Smooth muscle cell (in vitro differentiated cells): ENCODE results near the gene TNPO2. TPM values are rescaled to one million over a fixed set of nuclear protein-coding genes. Genes with fewer than 3 reads are reported as not detected.
A peak's percentile ranks its signal among the peaks of the same experiment; 100 is the strongest.
"Not testable (repeated sequence)": the region's sequence is repeated elsewhere in the genome, so short reads cannot be mapped to it uniquely, and the experiment has no call there.

Experiments
- DNase-seq: peaks from one replicate; lab custom pipeline; 2025; ENCODE audit not compliant: unreplicated experiment; lab: John Stamatoyannopoulos, UW
- H2AFZ ChIP-seq: fragments of 200-600 bp; sonication (generic); 2 replicates; pipeline ENCODE4 v1.6.0; 2016; ENCODE audit warnings: antibody characterized with exemption, low read depth, mild to moderate bottlenecking
- H3F3A ChIP-seq: fragments of 200-600 bp; sonication (generic); 2 replicates; pipeline ENCODE4 v1.6.0; 2017; ENCODE audit warnings: antibody characterized with exemption, low read depth
- H3K27ac ChIP-seq: fragments of 200-600 bp; sonication (generic); 2 replicates; pipeline ENCODE4 v1.5.1; 2016; ENCODE audit warnings: low read depth, mild to moderate bottlenecking
- H3K27me3 ChIP-seq: fragments of 200-600 bp; sonication (generic); 2 replicates; pipeline ENCODE4 v1.6.1; 2016; ENCODE audit warnings: low read depth, mild to moderate bottlenecking
- H3K36me3 ChIP-seq: fragments of 200-600 bp; sonication (generic); 2 replicates; pipeline ENCODE4 v1.5.1; 2016; ENCODE audit warnings: low read depth
- H3K4me1 ChIP-seq: fragments of 200-600 bp; sonication (generic); 2 replicates; pipeline ENCODE4 v1.5.1; 2016; ENCODE audit warnings: low read depth
- H3K4me2 ChIP-seq: fragments of 200-600 bp; sonication (generic); 2 replicates; pipeline ENCODE4 v1.6.0; 2016; ENCODE audit warnings: mild to moderate bottlenecking
- H3K4me3 ChIP-seq: fragments of 200-600 bp; sonication (generic); 2 replicates; pipeline ENCODE4 v1.5.1; 2016; ENCODE audit warnings: mild to moderate bottlenecking
- H3K79me2 ChIP-seq: fragments of 200-600 bp; sonication (generic); 2 replicates; pipeline ENCODE4 v1.6.0; 2016; ENCODE audit warnings: low read depth, mild to moderate bottlenecking
- H3K9ac ChIP-seq: fragments of 200-600 bp; sonication (generic); 2 replicates; pipeline ENCODE4 v1.6.0; 2016; ENCODE audit warnings: low read depth
- H3K9me3 ChIP-seq: fragments of 200-600 bp; sonication (generic); replicated peaks from 2 replicates; pipeline ENCODE4 v1.5.1; 2016; ENCODE audit warnings: low read depth
- H4K20me1 ChIP-seq: fragments of 200-600 bp; sonication (generic); 2 replicates; pipeline ENCODE4 v1.6.0; 2016; ENCODE audit warnings: low read depth
- CTCF ChIP-seq: fragments of 200-600 bp; sonication (generic); IDR thresholded peaks from 2 replicates; pipeline ENCODE4 v1.5.1; 2017; ENCODE audit warnings: borderline replicate concordance, mild to moderate bottlenecking, antibody characterized with exemption; ENCODE audit not compliant: insufficient read depth, poor library complexity, severe bottlenecking
- WGBS: methylation state at CpG from one replicate; pipeline ENCODE4 v1.1.7; 2016; ENCODE audit warnings: low lambda C conversion rate; 5-methylcytosine and 5-hydroxymethylcytosine counted together
- polyA plus RNA-seq: library from polyadenylated mRNA; unstranded; fragments of >200 nt; fragmentation: Nextera tagmentation; extraction: Ambion mirVana; gene quantifications from 2 replicates; pipeline ENCODE4 v1.2.1, GENCODE V29; 2016
- total RNA-seq: library from RNA; depleted of rRNA; stranded (reverse); fragments of >200 nt; gene quantifications from 2 replicates; pipeline ENCODE4 v1.2.3, GENCODE V29; 2014

TNPO2 gene
- total and polyA plus RNA-seq, 2 experiments from 2014 or later, result 8.7 to 45.4 TPM

GRCh38 chr19:12680034-12680433 is 43.7 kb downstream of the TNPO2 start:
- H3K4me3 ChIP-seq, result no peak overlapping the region

GRCh38 chr19:12678039-12678438 is 45.7 kb downstream of the TNPO2 start:
- not testable (repeated sequence) for H2AFZ ChIP-seq, H3K36me3 ChIP-seq, H3F3A ChIP-seq, DNase-seq, H3K79me2 ChIP-seq, H3K9ac ChIP-seq, H3K27me3 ChIP-seq, H3K4me3 ChIP-seq, H3K4me2 ChIP-seq, H3K4me1 ChIP-seq, H3K9me3 ChIP-seq, H3K27ac ChIP-seq
- 100% methylated on average over 5 of the region's 5 CpGs for WGBS
- peaks cover 17% of the 10 kb centered on the region for H4K20me1 ChIP-seq

More at GRCh38 chr19:12680034-12680433, 43.7 kb downstream of the TNPO2 start:
- Histone ChIP-seq H3K4me1 (no peaks in the 10 kb centered on the region), H3K4me2 (no peak overlapping the region), H3K27ac (no peak overlapping the region), H3K36me3 (no peaks in the 10 kb centered on the region), H3K9ac (no peak overlapping the region), H3K9me3 (no peaks in the 10 kb centered on the region), H4K20me1 (peaks cover 17% of the 10 kb centered on the region), H3K79me2 (no peaks in the 10 kb centered on the region), H2AFZ (no peak overlapping the region), H3K27me3 (no peaks in the 10 kb centered on the region), H3F3A (no peaks in the 10 kb centered on the region)
- no peak for TF ChIP-seq CTCF
- WGBS, result 97% methylated on average over 9 of the region's 9 CpGs
- no peak for DNase-seq

DNA sequence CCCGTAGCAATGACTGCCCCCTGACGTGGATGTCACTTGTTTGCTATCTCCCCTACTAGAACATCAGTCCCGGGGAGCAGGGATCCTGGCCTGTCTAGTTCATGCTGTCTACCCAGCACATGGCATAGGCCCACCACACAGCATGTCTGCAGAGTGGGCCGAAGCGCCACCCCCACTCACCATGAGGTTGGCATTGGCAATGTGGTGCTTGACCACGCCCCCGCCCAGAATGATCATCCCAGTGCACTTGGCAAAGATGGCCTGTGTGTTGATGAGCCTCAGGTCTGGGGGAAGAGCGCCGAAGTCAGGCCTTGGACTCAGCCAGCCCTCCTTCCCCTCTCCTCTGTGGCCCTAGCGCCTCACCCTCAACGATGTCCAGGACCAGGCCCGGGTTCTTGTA is 46.8 kb downstream of the TNPO2 start:
- H3K4me1 ChIP-seq, result no peaks in the 10 kb centered on the region
- H3K27ac ChIP-seq, result no peak overlapping the region
- DNase-seq, result no peak
- no peaks in the 10 kb centered on the region for H3K27me3 ChIP-seq
- no peaks in the 10 kb centered on the region for H3K79me2 ChIP-seq
- no peaks in the 10 kb centered on the region for H3K9me3 ChIP-seq
- no peak for TF ChIP-seq CTCF
- H3K4me3 ChIP-seq, result no peak overlapping the region
- 97% methylated on average over 12 of the region's 12 CpGs for WGBS
- H3K36me3 ChIP-seq, result no peaks in the 10 kb centered on the region
- H3K9ac ChIP-seq, result no peak overlapping the region
- H3F3A ChIP-seq, result no peaks in the 10 kb centered on the region
- H3K4me2 ChIP-seq, result no peak overlapping the region
- peaks cover 17% of the 10 kb centered on the region for H4K20me1 ChIP-seq
- H2AFZ ChIP-seq, result no peak overlapping the region

DNA sequence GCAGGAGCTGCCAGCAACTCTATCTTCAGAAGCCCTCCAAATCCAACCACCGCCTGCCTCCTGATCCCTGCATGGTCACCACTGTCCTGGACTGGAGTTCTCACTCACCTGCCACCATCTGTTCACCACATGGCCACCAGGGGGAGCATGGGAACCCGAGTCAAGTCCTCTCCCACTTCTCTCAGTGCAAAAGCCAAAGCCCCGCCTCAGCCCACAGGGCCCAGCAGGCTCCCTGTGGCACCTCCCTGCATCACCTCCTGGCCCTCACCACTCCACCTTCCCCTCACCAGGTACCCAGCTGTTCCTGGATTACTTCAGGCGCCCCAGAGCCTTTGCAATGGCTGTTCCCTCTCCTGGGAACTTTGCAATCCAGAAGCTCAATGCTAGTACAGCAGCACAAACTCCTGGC is 47.3 kb downstream of the TNPO2 start:
- Histone ChIP-seq H3K9me3 (no peaks in the 10 kb centered on the region), H4K20me1 (peaks cover 17% of the 10 kb centered on the region), H3K27ac (no peak overlapping the region), H3K36me3 (no peaks in the 10 kb centered on the region), H3K4me3 (no peak overlapping the region), H3F3A (no peaks in the 10 kb centered on the region), H3K27me3 (no peaks in the 10 kb centered on the region), H3K4me1 (no peaks in the 10 kb centered on the region), H3K4me2 (no peak overlapping the region), H3K9ac (no peak overlapping the region), H3K79me2 (no peaks in the 10 kb centered on the region), H2AFZ (no peak overlapping the region)
- peak; percentile 77 for TF ChIP-seq CTCF
- DNase-seq, result peak; percentile 47
- WGBS, result 33% methylated on average over 4 of the region's 4 CpGs
